T-helper 1 cell treated with Interleukin-12 subunit alpha and Interleukin-12 subunit beta and Interleukin-4 antibody, amounts not matched to agents 30 ng/mL and 1 ng/mL, for 36 hours (primary cell): ENCODE results near the gene SLC39A7. TPM values are rescaled to one million over a fixed set of nuclear protein-coding genes. Genes with fewer than 3 reads are reported as not detected.

Experiments
- total RNA-seq: library from RNA; stranded (reverse); gene quantifications from 2 replicates; pipeline ENCODE4 v1.2.3, GENCODE V29; 2022

SLC39A7 gene
- total RNA-seq, 1 donor from 2014 or later = 60.7 TPM

Other genes with a start within 250 kb of the SLC39A7 start
- 49.5 and 58.5 TPM in 2 replicates for gene HLA-DMA, start 247.8 kb upstream of the SLC39A7 start, total RNA-seq
- 313 and 336 TPM in 2 replicates for gene BRD2, start 232.3 kb upstream of the SLC39A7 start, total RNA-seq
- gene HLA-DOA, start 191.3 kb upstream of the SLC39A7 start, total RNA-seq = 5.8 and 8.4 TPM in 2 replicates
- 201 and 213 TPM in 2 replicates for gene HLA-DPA1, start 127.2 kb upstream of the SLC39A7 start, total RNA-seq
- gene HLA-DPB1, start 124.9 kb upstream of the SLC39A7 start, total RNA-seq = 93.9 and 99.1 TPM in 2 replicates
- 0.42 and 0.61 TPM in 2 replicates for gene COL11A2, start 8.4 kb upstream of the SLC39A7 start, total RNA-seq
- gene RXRB, start 202 bp upstream of the SLC39A7 start, total RNA-seq = 44.1 and 47.2 TPM in 2 replicates
- 6.9 TPM in 2 replicates for gene HSD17B8, start 3.8 kb downstream of the SLC39A7 start, total RNA-seq
- gene RING1, start 7.6 kb downstream of the SLC39A7 start, total RNA-seq = 44.0 and 46.0 TPM in 2 replicates
- 64.0 and 71.6 TPM in 2 replicates for gene VPS52, start 71.0 kb downstream of the SLC39A7 start, total RNA-seq
- gene RPS18, start 71.2 kb downstream of the SLC39A7 start, total RNA-seq = 1,946 and 1,985 TPM in 2 replicates
- 17.1 and 19.7 TPM in 2 replicates for gene B3GALT4, start 76.3 kb downstream of the SLC39A7 start, total RNA-seq
- 68.2 and 70.7 TPM in 2 replicates for gene WDR46, start 88.4 kb downstream of the SLC39A7 start, total RNA-seq
- gene PFDN6, start 88.7 kb downstream of the SLC39A7 start, total RNA-seq = 71.8 and 79.6 TPM in 2 replicates
- 45.7 and 46.5 TPM in 2 replicates for gene RGL2, start 98.1 kb downstream of the SLC39A7 start, total RNA-seq
- gene TAPBP, start 113.2 kb downstream of the SLC39A7 start, total RNA-seq = 415 TPM in 2 replicates
- 12.4 and 13.3 TPM in 2 replicates for gene ZBTB22, start 116.9 kb downstream of the SLC39A7 start, total RNA-seq
- gene DAXX, start 122.1 kb downstream of the SLC39A7 start, total RNA-seq = 76.7 and 80.6 TPM in 2 replicates
- gene KIFC1, start 191.0 kb downstream of the SLC39A7 start, total RNA-seq = 76.1 and 76.9 TPM in 2 replicates
- gene PHF1, start 210.1 kb downstream of the SLC39A7 start, total RNA-seq = 37.1 and 38.5 TPM in 2 replicates
- gene CUTA, start 217.2 kb downstream of the SLC39A7 start, total RNA-seq = 134 and 135 TPM in 2 replicates
- 31.8 and 32.4 TPM in 2 replicates for gene SYNGAP1, start 219.2 kb downstream of the SLC39A7 start, total RNA-seq